Ureter (tissue), 1 donor: ENCODE measurements around the gene AMELX. TPM values are rescaled to one million over a fixed set of nuclear protein-coding genes. Genes with fewer than 3 reads are reported as not detected.

Experiments
- DNase-seq: peaks from one replicate; pipeline ENCODE4 v3.0.0-alpha.2; 2020; ENCODE audit warnings: low spot score
- total RNA-seq: library from RNA; stranded (reverse); gene quantifications from one replicate; pipeline ENCODE4 v1.2.4, GENCODE V29; 2023
- donor health status: DM: yes; HTN: yes; CAD: no.

Gene AMELX
- total RNA-seq, 1 donor from 2014 or later = not detected

- DNase-seq = no peak
These were observed 16.0 kb downstream of the AMELX start for GRCh38 chrX:11309220-11309619.

GRCh38 chrX:11311706-11312105, 18.5 kb downstream of the AMELX start:
- no peak for DNase-seq

GRCh38 chrX:11319806-11320520, 26.8 kb downstream of the AMELX start:
- DNase-seq = no peak

GRCh38 chrX:11321986-11322385, 28.8 kb downstream of the AMELX start:
- DNase-seq = no peak

- no peak for DNase-seq
These were observed 34.9 kb downstream of the AMELX start for GRCh38 chrX:11328134-11328533.

- DNase-seq = no peak
These were observed 35.8 kb downstream of the AMELX start for GRCh38 chrX:11329021-11329420.

GRCh38 chrX:11331788-11332187, 38.6 kb downstream of the AMELX start:
- DNase-seq = no peak

GRCh38 chrX:11334165-11334564, 41.0 kb downstream of the AMELX start:
- DNase-seq = no peak

- no peak for DNase-seq
These were observed 43.0 kb downstream of the AMELX start for GRCh38 chrX:11336201-11336600.

- DNase-seq = no peak
These were observed 44.2 kb downstream of the AMELX start for GRCh38 chrX:11337292-11338009.

GRCh38 chrX:11341274-11342201, 48.3 kb downstream of the AMELX start:
- peak; percentile 58 for DNase-seq

- no peak for DNase-seq
These were observed 49.5 kb downstream of the AMELX start for GRCh38 chrX:11342673-11343072.

GRCh38 chrX:11346121-11346682, 53.0 kb downstream of the AMELX start:
- DNase-seq = no peak

GRCh38 chrX:11347300-11347699, 54.1 kb downstream of the AMELX start:
- no peak for DNase-seq

GRCh38 chrX:11349020-11349419, 55.8 kb downstream of the AMELX start:
- no peak for DNase-seq

GRCh38 chrX:11349661-11350337, 56.6 kb downstream of the AMELX start:
- DNase-seq = no peak

Other genes with a start within 250 kb of the AMELX start
- 21.9 TPM for gene HCCS, start 182.1 kb upstream of the AMELX start, total RNA-seq